Measurements from ENCODE around the gene RIPOR2.
"Not testable (repeated sequence)": the region's sequence is repeated elsewhere in the genome, so short reads cannot be mapped to it uniquely, and the experiment has no call there.

Gene RIPOR2

GRCh38 chr6:24924580-24925356 lies 11.0 kb downstream of the RIPOR2 start:
- peak; percentile 60 for DNase-seq

GRCh38 chr6:24923885-24924401 lies 11.8 kb downstream of the RIPOR2 start:
- DNase-seq, result no peak

DNA sequence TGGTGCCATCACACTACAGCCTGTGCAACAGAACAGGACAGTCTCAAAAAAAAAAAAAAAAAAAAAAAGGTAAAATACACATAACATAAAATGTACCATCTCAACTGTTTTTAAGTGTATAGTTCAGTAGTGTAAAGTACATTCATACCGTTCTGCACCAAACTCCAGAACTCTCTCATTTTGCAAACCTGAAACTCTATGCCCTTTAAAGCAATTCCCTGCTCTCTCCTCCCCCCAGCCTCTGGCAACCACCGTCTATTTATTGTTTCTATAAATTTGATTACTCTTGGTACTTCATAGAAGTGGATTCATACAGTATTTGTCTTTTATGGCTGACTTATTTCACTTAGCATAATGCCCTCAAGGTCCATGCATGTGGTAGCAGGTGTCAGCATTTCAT lies 12.9 kb downstream of the RIPOR2 start:
- DNase-seq, result no peak

GRCh38 chr6:24922170-24922569 lies 13.6 kb downstream of the RIPOR2 start:
- DNase-seq, result peak; percentile 71

GRCh38 chr6:24920136-24920535 lies 15.6 kb downstream of the RIPOR2 start:
- DNase-seq, result no peak

- DNase-seq, result peak; percentile 65
Observed at GRCh38 chr6:24919056-24919892, 16.5 kb downstream of the RIPOR2 start.

GRCh38 chr6:24918641-24919055 lies 17.1 kb downstream of the RIPOR2 start:
- no peak for DNase-seq

DNA sequence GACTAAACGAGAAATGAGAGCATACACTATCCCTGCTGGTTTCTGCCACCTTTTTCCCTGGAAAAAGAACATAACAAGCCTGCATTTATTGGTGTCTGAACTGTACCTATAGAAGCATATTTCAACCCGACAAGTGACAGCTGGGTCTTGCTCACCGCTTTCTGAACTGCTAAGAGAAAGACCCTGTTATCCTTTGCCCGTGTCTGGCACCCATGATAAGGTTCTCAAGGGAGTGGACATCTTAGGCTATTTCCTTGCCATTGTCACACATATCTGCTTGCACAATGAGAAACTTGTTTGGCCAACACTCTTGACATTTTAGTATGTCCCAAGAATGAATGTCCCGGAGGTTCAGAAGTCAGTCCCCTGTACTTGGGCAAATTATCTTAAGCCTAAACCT lies 19.3 kb downstream of the RIPOR2 start:
- no peak for DNase-seq

DNA sequence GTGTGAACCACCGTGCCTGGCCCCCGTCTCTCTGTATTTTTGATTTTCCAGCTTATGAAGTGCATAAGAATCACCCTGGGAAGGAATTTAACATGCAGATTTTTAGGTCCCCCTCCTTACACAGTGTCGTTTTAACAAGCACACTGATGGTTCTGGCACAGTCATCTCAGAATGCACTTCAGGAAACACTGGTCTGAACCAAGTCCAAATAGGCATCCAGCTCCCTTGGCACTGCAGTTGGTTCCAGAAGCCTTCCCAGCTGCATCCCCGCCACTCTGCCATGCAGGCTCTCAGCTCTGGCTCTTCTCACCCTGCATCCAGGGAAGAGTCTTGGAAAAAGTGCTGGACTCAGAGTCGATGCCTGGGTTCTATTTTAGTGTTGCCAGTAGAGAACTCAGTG lies 20.1 kb downstream of the RIPOR2 start:
- DNase-seq, result no peak

GRCh38 chr6:24914082-24914481 lies 21.7 kb downstream of the RIPOR2 start:
- not testable (repeated sequence) for DNase-seq

- DNase-seq, result peak; percentile 24
Observed at GRCh38 chr6:24911796-24912382, 23.9 kb downstream of the RIPOR2 start.

DNA sequence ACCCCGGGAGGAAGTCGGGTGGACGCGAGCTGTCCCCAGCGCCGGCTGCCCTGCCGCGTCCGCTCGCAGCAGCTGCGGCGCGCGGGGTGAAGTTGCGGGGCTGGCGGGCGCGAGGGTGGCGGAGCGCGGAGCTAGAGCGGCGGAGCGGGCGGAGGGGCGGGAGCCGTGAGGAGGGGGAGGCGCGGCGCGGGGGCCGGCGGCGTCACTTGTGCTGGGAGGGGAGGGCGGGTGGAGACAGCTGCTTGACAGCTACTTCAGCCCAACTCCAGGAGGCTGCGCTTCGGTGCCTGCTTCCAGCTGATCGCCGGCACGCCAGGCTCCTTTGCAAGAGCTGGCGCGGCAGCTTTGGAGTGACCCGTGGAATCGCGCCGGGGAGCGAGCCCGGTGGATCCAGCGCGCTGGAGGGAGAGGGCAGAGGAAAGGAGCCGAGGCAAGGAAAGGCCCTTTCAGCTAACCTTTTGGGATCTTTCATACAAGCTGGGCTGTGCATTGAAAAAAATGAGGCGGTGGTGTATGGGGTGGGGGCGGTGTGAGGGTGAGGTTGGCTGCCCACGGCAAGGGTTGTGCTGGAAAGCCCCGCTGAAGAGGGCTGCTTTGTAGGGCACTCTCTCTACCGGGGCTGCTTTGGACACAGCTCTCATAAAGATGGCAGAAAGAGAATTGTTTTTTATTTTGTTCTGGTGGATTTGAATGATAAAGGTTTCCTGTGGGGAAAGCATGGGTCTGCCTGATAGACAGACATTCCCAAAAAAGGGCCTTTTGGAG lies 24.6 kb downstream of the RIPOR2 start:
- DNase-seq, result peak; percentile 54

GRCh38 chr6:24910331-24910960 lies 25.3 kb downstream of the RIPOR2 start:
- no peak for DNase-seq

GRCh38 chr6:24909241-24910216 lies 26.2 kb downstream of the RIPOR2 start:
- no peak for DNase-seq

DNA sequence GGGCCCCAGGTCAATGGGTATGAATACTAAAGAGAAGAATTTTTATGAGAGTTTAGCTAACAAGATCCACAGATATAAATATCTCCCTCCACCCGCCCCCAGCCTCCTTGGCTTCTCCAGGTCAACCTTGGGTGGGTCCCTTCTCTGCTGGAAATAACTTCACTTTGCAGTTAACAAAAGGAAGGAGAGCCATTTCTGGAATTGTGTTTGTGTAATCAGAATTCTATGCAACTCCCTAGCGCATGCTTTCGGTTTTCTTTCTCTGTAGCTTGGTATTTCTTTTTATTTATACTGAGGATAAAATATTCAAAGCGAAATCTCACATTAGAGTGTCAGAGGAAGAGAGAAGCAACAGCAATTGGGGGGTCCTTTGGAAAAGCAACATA lies 27.1 kb downstream of the RIPOR2 start:
- DNase-seq, result peak; percentile 44

- peak; percentile 24 for DNase-seq
Observed at GRCh38 chr6:24907919-24908649, 27.7 kb downstream of the RIPOR2 start.

DNA sequence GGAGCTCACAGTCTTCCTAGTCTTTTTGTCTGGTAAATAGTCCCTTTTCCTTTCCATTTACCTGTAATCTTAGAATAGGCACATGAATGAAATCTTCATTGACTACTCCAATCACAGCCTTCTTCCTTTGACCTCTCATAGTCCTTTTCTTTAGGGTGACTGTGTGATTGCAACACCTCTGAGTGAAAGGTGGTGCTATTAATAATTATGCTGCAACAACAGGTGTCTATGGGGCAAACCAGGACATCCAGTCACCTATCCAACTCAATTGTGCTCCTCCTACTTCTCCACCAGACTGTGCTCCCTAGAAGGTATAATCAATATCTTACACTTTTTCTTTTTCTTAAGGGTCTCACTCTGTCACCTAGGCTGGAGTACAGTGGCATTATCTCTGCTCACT lies 29.4 kb downstream of the RIPOR2 start:
- DNase-seq, result no peak

GRCh38 chr6:24905483-24905882 lies 30.3 kb downstream of the RIPOR2 start:
- DNase-seq, result no peak

DNA sequence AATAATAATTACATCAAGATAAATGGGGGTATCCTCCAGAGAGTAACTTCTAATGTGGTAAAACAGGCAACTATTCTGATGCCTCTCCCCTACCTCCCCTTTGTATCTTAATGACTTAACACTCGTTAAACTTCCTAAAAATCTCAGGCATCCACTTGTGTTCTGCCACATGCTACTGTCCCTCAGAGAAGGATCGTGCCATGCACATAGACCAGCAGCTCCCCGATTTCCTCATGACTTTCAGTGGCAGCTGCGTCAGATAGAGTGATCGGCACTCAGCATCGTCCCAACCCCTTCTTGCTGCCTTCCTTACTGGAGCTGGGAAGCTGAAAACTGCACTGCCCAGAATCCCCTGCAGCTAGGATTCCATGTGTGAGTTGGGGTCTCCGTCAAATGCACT lies 32.1 kb downstream of the RIPOR2 start:
- DNase-seq, result no peak

GRCh38 chr6:24902782-24903181 lies 33.0 kb downstream of the RIPOR2 start:
- DNase-seq, result no peak

Measured in suppressor macrophage treated with lipopolysaccharide for 4 hours (primary cell).